H1 (cell line): ENCODE measurements around the gene NEK4. TPM values are rescaled to one million over a fixed set of nuclear protein-coding genes. Genes with fewer than 3 reads are reported as not detected.

ENCODE experiments used
- CTCF ChIA-PET: fragments of 300-600 bp; sonication (Branson Sonifier 250); formaldehyde crosslinking; loops from one replicate; lab custom pipeline; 2021; ENCODE audit not compliant: partially characterized antibody; lab: Charles Lee
- POLR2A ChIA-PET: fragments of 300-600 bp; sonication (Branson Sonifier 250); formaldehyde crosslinking; loops from one replicate; lab custom pipeline; 2021; ENCODE audit warnings: inconsistent platforms; ENCODE audit not compliant: partially characterized antibody; lab: Charles Lee
- DNase-seq, 2 experiments: peaks; one replicate each; pipeline versions ENCODE4 v3.0.0 to v3.0.0-alpha.2; 2010 to 2022; ENCODE audit warnings: low spot score in 2 of 2, low read depth in 1 of 2, mixed read lengths in 1 of 2
- FAIRE-seq: peaks from 2 replicates; lab custom pipeline; 2011; peaks lifted over from hg19 to GRCh38; lab: Jason Lieb, UNC
- H2AFZ ChIP-seq: 2 replicates; pipeline ENCODE4 v1.8.1; 2012; ENCODE audit warnings: low read length, inconsistent platforms
- H2AK5ac ChIP-seq: 2 replicates; pipeline ENCODE4 v1.6.1; 2013; ENCODE audit warnings: low read depth, low read length
- H2BK120ac ChIP-seq: replicated peaks from 2 replicates; pipeline ENCODE3; 2013; ENCODE audit warnings: low read depth, low read length, inconsistent platforms
- H2BK12ac ChIP-seq: 2 replicates; pipeline ENCODE4 v1.6.1; 2013; ENCODE audit warnings: low read depth, low read length
- H2BK15ac ChIP-seq: 2 replicates; pipeline ENCODE4 v1.6.1; 2013; ENCODE audit warnings: low read length
- H2BK20ac ChIP-seq: 2 replicates; pipeline ENCODE4 v1.6.1; 2013; ENCODE audit warnings: low read length
- H2BK5ac ChIP-seq: 2 replicates; pipeline ENCODE4 v1.6.1; 2013; ENCODE audit warnings: low read depth, low read length
- H3K14ac ChIP-seq: 2 replicates; pipeline ENCODE4 v1.6.1; 2013; ENCODE audit warnings: inconsistent platforms; ENCODE audit not compliant: insufficient read length
- H3K18ac ChIP-seq: 2 replicates; pipeline ENCODE4 v1.6.1; 2013; ENCODE audit warnings: low read length; ENCODE audit errors: extremely low read depth
- H3K23ac ChIP-seq: 2 replicates; pipeline ENCODE4 v1.6.1; 2013; ENCODE audit warnings: inconsistent platforms; ENCODE audit not compliant: insufficient read length
- H3K23me2 ChIP-seq: 2 replicates; pipeline ENCODE4 v1.6.1; 2013; ENCODE audit warnings: low read depth, low read length
- H3K27ac ChIP-seq: 2 replicates; pipeline ENCODE4 v1.6.1; 2011; ENCODE audit warnings: low read depth, low read length, inconsistent platforms
- H3K27me3 ChIP-seq, 4 experiments: replicated peaks in 1 of 4; 1 replicate in 1 of 4; 2 replicates in 3 of 4; pipeline versions ENCODE4 v1.6.1 to v1.8.1; 2011 to 2013; ENCODE audit warnings: low read length in 3 of 4, mild to moderate bottlenecking in 3 of 4, inconsistent platforms in 2 of 4, mixed read lengths in 2 of 4, moderate library complexity in 1 of 4; ENCODE audit not compliant: control insufficient read depth in 3 of 4, insufficient read depth in 3 of 4; ENCODE audit errors: extremely low read depth in 1 of 4
- H3K36me3 ChIP-seq, 4 experiments: 2 replicates each; pipeline versions ENCODE4 v1.6.1 to v1.8.1; 2011 to 2013; ENCODE audit warnings: mild to moderate bottlenecking in 4 of 4, low read length in 3 of 4, moderate library complexity in 2 of 4, control low read depth in 1 of 4, inconsistent platforms in 1 of 4; ENCODE audit not compliant: insufficient read depth in 4 of 4, control insufficient read depth in 2 of 4
- H3K4ac ChIP-seq: replicated peaks from 2 replicates; pipeline ENCODE3; 2013; ENCODE audit warnings: low read length, low read depth, mixed read lengths, inconsistent platforms; ENCODE audit not compliant: insufficient read length
- H3K4me1 ChIP-seq, 4 experiments: replicated peaks in 1 of 4; 1 replicate in 1 of 4; 2 replicates in 3 of 4; pipeline versions ENCODE4 v1.6.1 to v1.8.1; 2011 to 2013; ENCODE audit warnings: low read length in 3 of 4, inconsistent platforms in 2 of 4, mixed read lengths in 1 of 4; ENCODE audit not compliant: insufficient read depth in 4 of 4, control insufficient read depth in 3 of 4
- H3K4me2 ChIP-seq, 2 experiments: 2 replicates each; pipeline versions ENCODE4 v1.6.1 to v1.8.1; 2011 to 2013; ENCODE audit warnings: low read depth in 2 of 2, low read length in 2 of 2, control low read depth in 1 of 2, inconsistent platforms in 1 of 2, mild to moderate bottlenecking in 1 of 2; ENCODE audit not compliant: insufficient read depth in 1 of 2
- H3K4me3 ChIP-seq, 4 experiments: fragments of 200-600, 300-600 bp in 1 of 4; sonication (generic), shearing (Covaris generic), sonication (Bioruptor Twin) in 1 of 4; 2 replicates each; pipeline versions ENCODE4 v1.5.1 to v1.8.1; 2011 to 2016; ENCODE audit warnings: low read length in 4 of 4, low read depth in 3 of 4, control low read depth in 2 of 4, inconsistent platforms in 2 of 4, mild to moderate bottlenecking in 2 of 4, mixed read lengths in 1 of 4, moderate library complexity in 1 of 4; ENCODE audit not compliant: insufficient read depth in 2 of 4; ENCODE audit errors: extremely low read depth in 1 of 4
- H3K56ac ChIP-seq: replicated peaks from 2 replicates; pipeline ENCODE3; 2013; ENCODE audit warnings: low read depth, mild to moderate bottlenecking, mixed read lengths, low read length, inconsistent platforms; ENCODE audit not compliant: insufficient read length
- H3K79me1 ChIP-seq: 2 replicates; pipeline ENCODE4 v1.6.1; 2013; ENCODE audit warnings: low read depth, low read length, control low read depth
- H3K79me2 ChIP-seq, 2 experiments: 2 replicates each; pipeline versions ENCODE4 v1.6.1 to v1.8.1; 2012 to 2013; ENCODE audit warnings: low read length in 2 of 2, mild to moderate bottlenecking in 2 of 2, inconsistent platforms in 1 of 2; ENCODE audit not compliant: insufficient read depth in 2 of 2, control insufficient read depth in 1 of 2
- H3K9ac ChIP-seq, 4 experiments: replicated peaks in 1 of 4; 1 replicate in 1 of 4; 2 replicates in 3 of 4; pipeline versions ENCODE4 v1.6.1 to v1.8.1; 2011 to 2013; ENCODE audit warnings: low read depth in 3 of 4, low read length in 3 of 4, control low read depth in 2 of 4, mild to moderate bottlenecking in 2 of 4, moderate library complexity in 2 of 4, inconsistent platforms in 1 of 4; ENCODE audit errors: extremely low read depth in 1 of 4
- H3K9me3 ChIP-seq, 2 experiments: 2 replicates each; pipeline versions ENCODE4 v1.6.1 to v1.8.1; 2012 to 2013; ENCODE audit warnings: mild to moderate bottlenecking in 2 of 2, moderate library complexity in 2 of 2, control low read depth in 1 of 2, inconsistent platforms in 1 of 2, low read depth in 1 of 2, low read length in 1 of 2, mixed read lengths in 1 of 2; ENCODE audit not compliant: insufficient read depth in 2 of 2
- H4K20me1 ChIP-seq, 2 experiments: replicated peaks in 1 of 2; 2 replicates each; pipeline versions ENCODE3 to v1.8.1; 2011 to 2013; ENCODE audit warnings: inconsistent platforms in 2 of 2, low read length in 2 of 2, mild to moderate bottlenecking in 1 of 2; ENCODE audit not compliant: insufficient read depth in 2 of 2, control insufficient read depth in 1 of 2
- H4K5ac ChIP-seq: 2 replicates; pipeline ENCODE4 v1.6.1; 2013; ENCODE audit warnings: low read length, low read depth, mixed read lengths, inconsistent platforms; ENCODE audit not compliant: insufficient read length
- H4K8ac ChIP-seq: 2 replicates; pipeline ENCODE4 v1.8.0; 2013; ENCODE audit warnings: mild to moderate bottlenecking, moderate library complexity, low read length, inconsistent platforms; ENCODE audit not compliant: insufficient read depth; ENCODE audit errors: extremely low read depth
- H4K91ac ChIP-seq: replicated peaks from 2 replicates; pipeline ENCODE3; 2013; ENCODE audit warnings: low read length, mixed read lengths, inconsistent platforms; ENCODE audit not compliant: insufficient read length
- ASH2L ChIP-seq: fragments of 200-600, 300-600 bp; sonication (generic); IDR thresholded peaks from one replicate; pipeline ENCODE4 v1.7.1; 2017; ENCODE audit warnings: low read length
- CBX5 ChIP-seq: fragments of 300-800, 300-1000 bp; sonication (generic); IDR thresholded peaks from 2 replicates; pipeline ENCODE4 v1.7.1; 2016; ENCODE audit warnings: antibody characterized with exemption, low read length, low read depth
- CREB1 ChIP-seq: IDR thresholded peaks from 2 replicates; pipeline ENCODE4 v1.6.1; 2012; ENCODE audit warnings: inconsistent platforms
- JUN ChIP-seq: IDR thresholded peaks from 2 replicates; pipeline ENCODE4 v1.6.1; 2011; ENCODE audit warnings: low read depth, mild to moderate bottlenecking, improper control_type of control experiment, low read length
- KDM1A ChIP-seq: fragments of 200-600, 300-600 bp; sonication (generic); IDR thresholded peaks from 2 replicates; pipeline ENCODE4 v1.7.1; 2016; ENCODE audit warnings: mild to moderate bottlenecking, low read length, borderline replicate concordance
- MAFK ChIP-seq: IDR thresholded peaks from 2 replicates; pipeline ENCODE4 v1.6.1; 2012; ENCODE audit warnings: low read depth, mild to moderate bottlenecking, improper control_type of control experiment, low read length
- PHF8 ChIP-seq: fragments of 200-600 bp; sonication (generic); conservative IDR thresholded peaks from 2 replicates; pipeline ENCODE4 v1.7.1; 2012; ENCODE audit warnings: low read depth, mild to moderate bottlenecking, inconsistent platforms, low read length, moderate library complexity
- POU5F1 ChIP-seq: IDR thresholded peaks from 2 replicates; pipeline ENCODE4 v1.6.1; 2011; ENCODE audit warnings: low read depth, mild to moderate bottlenecking, low read length, moderate library complexity
- SIN3A ChIP-seq, 2 experiments: IDR thresholded peaks in 1 of 2; conservative IDR thresholded peaks in 1 of 2; 2 replicates each; pipeline ENCODE4 v1.6.1; 2011 to 2012; ENCODE audit warnings: low read length in 2 of 2, improper control_type of control experiment in 1 of 2, low read depth in 1 of 2, mild to moderate bottlenecking in 1 of 2
- SIX5 ChIP-seq: IDR thresholded peaks from 2 replicates; pipeline ENCODE4 v1.6.1; 2011; ENCODE audit warnings: mild to moderate bottlenecking, low read depth, low read length
- TBP ChIP-seq: IDR thresholded peaks from 2 replicates; pipeline ENCODE4 v1.6.1; 2011; ENCODE audit warnings: low read depth, low read length, improper control_type of control experiment
- WGBS, 2 experiments: shearing (Covaris generic) in 1 of 2; methylation state at CpG; one replicate each; pipeline versions ENCODE4 v1.1.6 to v1.1.7; 2013 to 2015; ENCODE audit warnings: low lambda C conversion rate in 2 of 2, mixed read lengths in 2 of 2, inconsistent platforms in 1 of 2, low coverage in 1 of 2, missing lambda C conversion rate in 1 of 2; ENCODE audit not compliant: insufficient replicate concordance in 2 of 2, insufficient coverage in 1 of 2, insufficient read length in 1 of 2; ENCODE audit errors: extremely low coverage in 1 of 2, missing lambda C conversion rate in 1 of 2; 5-methylcytosine and 5-hydroxymethylcytosine counted together
- polyA plus RNA-seq, 7 experiments: library from polyadenylated mRNA; depleted of rRNA in 3 of 7; stranded (reverse) in 5 of 7; unstranded in 2 of 7; fragments of >200 nt in 5 of 7; fragments of 200-250 nt in 2 of 7; gene quantifications; 1 replicate in 5 of 7; 2 replicates in 1 of 7; 4 replicates in 1 of 7; pipeline versions ENCODE4 v1.2.1 to v1.2.3, GENCODE V29; 2011 to 2013; ENCODE audit warnings: missing spikeins in 2 of 7, mixed read lengths in 2 of 7
- total RNA-seq: library from RNA; stranded (reverse); fragmentation: NEBNext Ultra II Directional; extraction: Animal tissue kit (Norgen Biotek cat#: 25700); gene quantifications from 2 replicates; pipeline ENCODE4 v1.2.1, GENCODE V29; 2021

Gene NEK4
- total and polyA plus RNA-seq, 2 of the 8 experiments (the other 6 are each of a cell fraction or from before 2014, with no cell fraction given) = 7.5 to 40.0 TPM

GRCh38 chr3:52779011-52779836 lies 8.5 kb upstream of the NEK4 start:
- Histone ChIP-seq H3K14ac (no peak overlapping the region), H4K91ac (no peak overlapping the region), H3K18ac (no peak overlapping the region), H3K27ac (no peak overlapping the region), H3K36me3 (no peaks in the 10 kb centered on the region; a peak in 1 of 8 replicates), H2BK5ac (no peak overlapping the region), H3K4me3 (no peak overlapping the region), H3K23ac (no peak overlapping the region), H2AFZ (no peak overlapping the region), H3K79me1 (no peaks in the 10 kb centered on the region), H4K8ac (no peak overlapping the region), H3K4me1 (peaks cover 0 to 8% (median 0%) of the 10 kb centered on the region in 4 experiments; a peak in 1 of 7 replicates), H2AK5ac (no peak overlapping the region), H3K27me3 (no peaks in the 10 kb centered on the region; a peak in 1 of 7 replicates), H3K23me2 (no peaks in the 10 kb centered on the region), H4K5ac (no peak overlapping the region), H3K9me3 (no peaks in the 10 kb centered on the region), H3K56ac (no peak overlapping the region), H3K4ac (no peak overlapping the region), H2BK120ac (no peak overlapping the region), H4K20me1 (no peaks in the 10 kb centered on the region), H3K79me2 (no peaks in the 10 kb centered on the region), H3K4me2 (no peak overlapping the region), H2BK12ac (no peak overlapping the region), H2BK15ac (no peak overlapping the region), H3K9ac (no peak overlapping the region), H2BK20ac (no peak overlapping the region)
- POLR2A ChIA-PET = interaction anchor here (1.4 to 1.8 kb wide), 2 partner anchors 8 to 9 kb away, joined by 4 to 10 read pairs; partner anchors contain the start of gene NEK4
- CTCF ChIA-PET = interaction anchor here (0.8 to 4.3 kb wide), 4 partner anchors 9 to 41 kb away, joined by 4 to 21 read pairs (median 8); no protein-coding TSS in a partner anchor
- no peak for DNase-seq
- no peak for FAIRE-seq
- WGBS, 2 experiments = 95% methylated on average over 11 of the region's 11 CpGs; no CpG with 5 or more reads in 1 of the 2 experiments
- no peak for TF ChIP-seq CBX5
- TF ChIP-seq KDM1A = no peak
- TF ChIP-seq PHF8 = no peak
- TF ChIP-seq CREB1 = no peak
- no peak for TF ChIP-seq JUN
- TF ChIP-seq MAFK = no peak
- TF ChIP-seq SIN3A (conservative IDR thresholded peaks at IDR 0.05 in 1 of 2, IDR thresholded peaks at IDR 0.05 in 1 of 2; ENCODE audit: low read depth in 1 of 2, low read length in 2 of 2) = no peak
- TF ChIP-seq TBP = no peak
- no peak for TF ChIP-seq ASH2L
- no peak for TF ChIP-seq SIX5
- TF ChIP-seq POU5F1 = no peak
